Neuronal stem cell (in vitro differentiated cells): Measurements from ENCODE around the gene CAPN8.

Source experiments
- DNase-seq: peaks from one replicate; pipeline ENCODE4 v3.0.0-alpha.2; 2013; ENCODE audit warnings: low spot score
- H2AFZ ChIP-seq: one replicate; pipeline ENCODE4 v1.6.1; 2013; ENCODE audit warnings: mild to moderate bottlenecking, low read length, inconsistent platforms
- H2AK5ac ChIP-seq: 2 replicates; pipeline ENCODE4 v1.6.1; 2013; ENCODE audit warnings: low read depth, mild to moderate bottlenecking, inconsistent platforms, low read length, moderate library complexity, mixed read lengths
- H2BK120ac ChIP-seq: 2 replicates; pipeline ENCODE4 v1.6.1; 2013; ENCODE audit warnings: low read depth, mild to moderate bottlenecking, inconsistent platforms, low read length, moderate library complexity, mixed read lengths
- H2BK12ac ChIP-seq: one replicate; pipeline ENCODE4 v1.6.1; 2013; ENCODE audit warnings: low read length, inconsistent platforms
- H2BK15ac ChIP-seq: 2 replicates; pipeline ENCODE4 v1.6.1; 2013; ENCODE audit warnings: mild to moderate bottlenecking, low read length, inconsistent platforms, mixed read lengths
- H2BK5ac ChIP-seq: one replicate; pipeline ENCODE4 v1.6.1; 2013; ENCODE audit warnings: inconsistent platforms, mild to moderate bottlenecking, low read length, moderate library complexity
- H3K14ac ChIP-seq: one replicate; pipeline ENCODE4 v1.6.1; 2013; ENCODE audit warnings: low read length, inconsistent platforms
- H3K18ac ChIP-seq: 2 replicates; pipeline ENCODE4 v1.6.1; 2013; ENCODE audit warnings: low read length, inconsistent platforms
- H3K23ac ChIP-seq: 2 replicates; pipeline ENCODE4 v1.6.1; 2013; ENCODE audit warnings: low read depth, mild to moderate bottlenecking, mixed read lengths, low read length, inconsistent platforms; ENCODE audit not compliant: poor library complexity
- H3K27ac ChIP-seq: replicated peaks from 3 replicates; pipeline ENCODE4 v1.5.1; 2013; ENCODE audit warnings: low read length, inconsistent platforms
- H3K27me3 ChIP-seq, 3 experiments: 2 replicates each; pipeline ENCODE4 v1.6.1; 2013; ENCODE audit warnings: low read length in 3 of 3, mild to moderate bottlenecking in 2 of 3, inconsistent platforms in 1 of 3, low read depth in 1 of 3, mixed read lengths in 1 of 3, moderate library complexity in 1 of 3; ENCODE audit not compliant: control insufficient read depth in 3 of 3, insufficient read depth in 3 of 3
- H3K36me3 ChIP-seq, 2 donors: replicated peaks in 1 of 2; 2 replicates each; pipeline ENCODE4 v1.6.1; 2013; ENCODE audit warnings: low read length in 2 of 2; ENCODE audit not compliant: control insufficient read depth in 2 of 2, insufficient read depth in 2 of 2
- H3K4ac ChIP-seq: 2 replicates; pipeline ENCODE4 v1.6.1; 2013; ENCODE audit warnings: inconsistent platforms, mild to moderate bottlenecking, low read length, moderate library complexity
- H3K4me1 ChIP-seq, 2 donors: 1 replicate in 1 of 2; 2 replicates in 1 of 2; pipeline ENCODE4 v1.6.1; 2013; ENCODE audit warnings: low read length in 2 of 2, low read depth in 1 of 2; ENCODE audit not compliant: control insufficient read depth in 2 of 2, insufficient read depth in 1 of 2
- H3K4me2 ChIP-seq: one replicate; pipeline ENCODE4 v1.6.1; 2013; ENCODE audit warnings: mild to moderate bottlenecking, low read length, inconsistent platforms; ENCODE audit not compliant: insufficient read depth, poor library complexity, severe bottlenecking
- H3K4me3 ChIP-seq, 2 donors: 2 replicates each; pipeline ENCODE4 v1.5.1; 2013; ENCODE audit warnings: low read length in 2 of 2, mild to moderate bottlenecking in 2 of 2, inconsistent platforms in 1 of 2, moderate library complexity in 1 of 2
- H3K79me1 ChIP-seq: one replicate; pipeline ENCODE4 v1.6.1; 2013; ENCODE audit warnings: low read depth, mild to moderate bottlenecking, inconsistent platforms, low read length, moderate library complexity
- H3K9ac ChIP-seq: one replicate; pipeline ENCODE4 v1.6.1; 2013; ENCODE audit warnings: mild to moderate bottlenecking, low read depth, low read length, inconsistent platforms; ENCODE audit not compliant: poor library complexity
- H3K9me3 ChIP-seq, 2 donors: replicated peaks in 1 of 2; 2 replicates each; pipeline versions ENCODE3 to v1.6.1; 2013; ENCODE audit warnings: low read length in 2 of 2, mild to moderate bottlenecking in 2 of 2, inconsistent platforms in 1 of 2, low read depth in 1 of 2, mixed read lengths in 1 of 2, moderate library complexity in 1 of 2; ENCODE audit not compliant: control insufficient read depth in 2 of 2, insufficient read depth in 1 of 2
- H4K8ac ChIP-seq: one replicate; pipeline ENCODE4 v1.6.1; 2013; ENCODE audit warnings: low read depth, mild to moderate bottlenecking, inconsistent platforms, low read length, moderate library complexity
- H4K91ac ChIP-seq: one replicate; pipeline ENCODE4 v1.6.1; 2013; ENCODE audit warnings: low read length, low read depth, mild to moderate bottlenecking, inconsistent platforms; ENCODE audit not compliant: poor library complexity
- WGBS, 2 donors: extraction: QIAGEN DNeasy Blood & Tissue Kit; methylation state at CpG; one replicate each; pipeline ENCODE4 v1.1.7; 2013; ENCODE audit warnings: missing lambda C conversion rate in 2 of 2, mixed read lengths in 1 of 2; ENCODE audit not compliant: insufficient read length in 2 of 2, insufficient replicate concordance in 1 of 2; ENCODE audit errors: extremely low coverage in 2 of 2; 5-methylcytosine and 5-hydroxymethylcytosine counted together

Gene CAPN8

DNA sequence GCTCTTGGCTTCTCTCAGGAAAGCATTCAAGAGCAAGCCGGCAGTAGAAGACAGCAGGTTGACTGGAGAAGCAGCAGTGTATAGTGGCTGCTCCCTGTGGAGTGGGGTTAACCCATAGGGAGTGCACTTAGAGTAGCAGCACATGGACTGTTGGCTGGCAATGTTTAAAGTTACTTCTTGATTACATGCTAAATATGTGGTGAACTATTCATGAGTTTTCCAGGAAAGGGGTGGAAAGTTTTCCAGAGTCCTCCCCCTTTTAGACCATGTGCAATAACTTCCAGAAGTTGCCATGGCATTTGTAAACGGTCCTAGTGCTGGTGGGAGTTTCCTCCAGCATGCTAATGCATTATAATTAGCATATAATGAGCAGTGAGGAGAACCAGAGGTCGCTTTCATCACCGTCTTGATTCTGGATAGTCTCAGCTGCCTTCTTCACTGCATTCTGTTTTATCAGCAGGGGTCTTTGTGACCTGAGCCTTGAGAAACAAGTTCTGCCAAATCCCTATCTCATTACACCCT lies 140.5 kb downstream of the CAPN8 start:
- H3K4me2 ChIP-seq = no peak overlapping the region
- no peak overlapping the region for H3K18ac ChIP-seq
- H3K14ac ChIP-seq = no peak overlapping the region
- H2AFZ ChIP-seq = no peak overlapping the region
- WGBS, 2 donors = no CpG with 5 or more reads among the region's 4 CpGs
- H3K9me3 ChIP-seq = no peaks in the 10 kb centered on the region
- H2AK5ac ChIP-seq = no peak overlapping the region
- H2BK5ac ChIP-seq = no peak overlapping the region
- H3K4ac ChIP-seq = no peak overlapping the region
- no peaks in the 10 kb centered on the region for H3K79me1 ChIP-seq
- no peaks in the 10 kb centered on the region for H3K27me3 ChIP-seq
- DNase-seq = no peak
- H2BK12ac ChIP-seq = no peak overlapping the region
- H3K4me3 ChIP-seq = no peak overlapping the region
- H2BK120ac ChIP-seq = no peak overlapping the region
- H3K23ac ChIP-seq = no peak overlapping the region
- no peaks in the 10 kb centered on the region for H3K36me3 ChIP-seq
- H3K27ac ChIP-seq = no peak overlapping the region
- H3K9ac ChIP-seq = no peak overlapping the region
- H4K8ac ChIP-seq = no peak overlapping the region
- H3K4me1 ChIP-seq = no peaks in the 10 kb centered on the region
- no peak overlapping the region for H2BK15ac ChIP-seq
- H4K91ac ChIP-seq = no peak overlapping the region

GRCh38 chr1:223521150-223521549 lies 144.4 kb downstream of the CAPN8 start:
- Histone ChIP-seq H3K9me3 (peaks cover 0 to 6% of the 10 kb centered on the region in 2 donors), H2AK5ac (no peak overlapping the region), H3K4me1 (no peaks in the 10 kb centered on the region), H3K27me3 (no peaks in the 10 kb centered on the region), H3K27ac (no peak overlapping the region), H3K4me3 (no peak overlapping the region), H2BK15ac (no peak overlapping the region), H2BK120ac (no peak overlapping the region), H2AFZ (no peak overlapping the region), H2BK5ac (no peak overlapping the region), H3K14ac (no peak overlapping the region), H3K18ac (no peak overlapping the region), H4K8ac (no peak overlapping the region), H2BK12ac (no peak overlapping the region), H3K9ac (no peak overlapping the region), H3K36me3 (no peaks in the 10 kb centered on the region), H3K23ac (no peak overlapping the region), H3K79me1 (no peaks in the 10 kb centered on the region), H3K4me2 (no peak overlapping the region), H4K91ac (no peak overlapping the region), H3K4ac (no peak overlapping the region)
- no CpG with 5 or more reads among the region's 2 CpGs for WGBS, 2 donors
- no peak for DNase-seq

GRCh38 chr1:223520200-223520599 lies 145.3 kb downstream of the CAPN8 start:
- Histone ChIP-seq H2AFZ (no peak overlapping the region), H3K4me1 (no peaks in the 10 kb centered on the region), H2BK120ac (no peak overlapping the region), H3K18ac (no peak overlapping the region), H3K79me1 (no peaks in the 10 kb centered on the region), H2AK5ac (no peak overlapping the region), H3K9me3 (peaks cover 0 to 6% of the 10 kb centered on the region in 2 donors), H3K9ac (no peak overlapping the region), H2BK5ac (no peak overlapping the region), H2BK12ac (no peak overlapping the region), H4K8ac (no peak overlapping the region), H3K4ac (no peak overlapping the region), H2BK15ac (no peak overlapping the region), H3K27ac (no peak overlapping the region), H3K4me2 (no peak overlapping the region), H4K91ac (no peak overlapping the region), H3K23ac (no peak overlapping the region), H3K14ac (no peak overlapping the region), H3K27me3 (no peaks in the 10 kb centered on the region), H3K36me3 (no peaks in the 10 kb centered on the region), H3K4me3 (no peak overlapping the region)
- WGBS, 2 donors = no CpG with 5 or more reads among the region's 4 CpGs
- no peak for DNase-seq

DNA sequence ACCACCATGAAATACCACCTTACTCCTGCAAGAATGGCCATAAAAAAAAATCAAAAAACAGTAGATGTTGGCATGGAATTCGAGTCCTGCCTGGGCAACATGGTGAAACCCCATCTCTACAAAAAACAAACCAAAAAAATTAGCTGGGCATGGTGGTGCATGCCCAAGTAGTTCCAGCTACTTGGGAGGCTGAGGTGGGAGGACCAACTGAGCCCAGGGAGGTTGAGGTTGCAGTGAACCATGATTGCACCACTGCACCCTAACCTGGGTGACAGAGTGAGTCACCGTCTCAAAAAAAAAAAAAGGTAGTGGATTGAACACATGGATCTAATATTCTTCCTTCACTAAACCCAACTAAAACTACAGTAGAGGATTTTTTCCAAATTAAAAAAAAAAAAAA lies 146.4 kb downstream of the CAPN8 start:
- Histone ChIP-seq H3K4me3 (no peak overlapping the region), H2AFZ (no peak overlapping the region), H3K14ac (no peak overlapping the region), H3K9ac (no peak overlapping the region), H3K9me3 (peaks cover 0 to 6% of the 10 kb centered on the region in 2 donors), H4K8ac (no peak overlapping the region), H3K4me1 (no peaks in the 10 kb centered on the region), H3K23ac (no peak overlapping the region), H3K36me3 (no peaks in the 10 kb centered on the region), H3K18ac (no peak overlapping the region), H3K79me1 (no peaks in the 10 kb centered on the region), H3K27me3 (no peaks in the 10 kb centered on the region), H2BK15ac (no peak overlapping the region), H2AK5ac (no peak overlapping the region), H3K4me2 (no peak overlapping the region), H4K91ac (no peak overlapping the region), H3K27ac (no peak overlapping the region), H3K4ac (no peak overlapping the region), H2BK5ac (no peak overlapping the region), H2BK12ac (no peak overlapping the region), H2BK120ac (no peak overlapping the region)
- no CpG with 5 or more reads among the region's 2 CpGs for WGBS, 2 donors
- no peak for DNase-seq
